ENCODE results near the gene MEG3.
"Not testable (repeated sequence)": the region's sequence is repeated elsewhere in the genome, so short reads cannot be mapped to it uniquely, and the experiment has no call there.

The MEG3 gene

DNA sequence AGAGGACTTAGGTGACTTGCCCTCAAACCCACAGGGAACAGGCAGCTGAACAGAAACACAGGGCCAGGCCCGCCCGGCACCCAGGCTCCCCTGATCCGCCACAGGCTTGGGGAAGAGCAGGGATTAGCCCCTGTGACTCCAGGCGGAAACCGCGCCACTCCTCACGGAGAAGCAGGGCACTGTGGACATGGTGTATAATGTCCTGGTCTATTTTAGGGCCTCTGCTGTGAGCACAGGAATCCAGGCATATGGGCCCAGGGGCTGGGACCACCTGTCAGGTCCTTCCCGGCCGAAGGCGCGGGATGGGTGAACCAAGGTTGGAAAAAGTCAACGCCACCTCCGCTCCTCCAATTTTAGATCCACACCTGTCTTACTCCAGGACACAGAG lies 34.6 kb upstream of the MEG3 start:
- Histone ChIP-seq H3K9ac (ENCODE audit: low read length) (no peak overlapping the region), H3K9me3 (ENCODE audit: control insufficient read depth, low read length) (no peaks in the 10 kb centered on the region), H3K36me3 (ENCODE audit: control insufficient read depth, insufficient read depth, low read length) (no peaks in the 10 kb centered on the region), H3K4me1 (ENCODE audit: control insufficient read depth, insufficient read depth, low read length) (no peaks in the 10 kb centered on the region), H3K27me3 (ENCODE audit: control insufficient read depth, insufficient read depth, low read length) (no peaks in the 10 kb centered on the region), H3K4me3 (ENCODE audit: low read length) (no peak overlapping the region)

DNA sequence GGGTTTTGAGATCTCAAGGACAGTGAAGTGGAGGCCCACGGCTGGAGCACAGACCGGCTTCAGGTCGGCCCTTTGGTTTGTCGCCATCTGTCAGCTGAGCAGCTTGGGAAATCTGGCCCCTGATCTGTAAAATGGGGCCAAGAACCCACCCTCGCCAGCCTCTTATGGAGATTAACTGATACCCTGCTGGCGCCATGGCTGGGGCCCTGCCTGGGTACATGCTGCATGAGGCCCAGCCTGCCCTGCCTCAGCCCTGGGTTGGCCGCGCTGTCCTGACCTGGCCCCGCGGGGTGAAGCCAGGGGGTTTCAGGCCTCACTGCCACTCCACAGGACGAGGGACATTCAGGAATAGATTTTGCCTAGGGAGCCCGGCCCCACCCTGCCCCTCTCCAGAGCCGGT lies 33.9 kb upstream of the MEG3 start:
- no peaks in the 10 kb centered on the region for H3K9me3 ChIP-seq (ENCODE audit: control insufficient read depth, low read length)
- no peak overlapping the region for H3K4me3 ChIP-seq (ENCODE audit: low read length)
- no peaks in the 10 kb centered on the region for H3K36me3 ChIP-seq (ENCODE audit: control insufficient read depth, insufficient read depth, low read length)
- no peaks in the 10 kb centered on the region for H3K4me1 ChIP-seq (ENCODE audit: control insufficient read depth, insufficient read depth, low read length)
- H3K27me3 ChIP-seq (ENCODE audit: control insufficient read depth, insufficient read depth, low read length): no peaks in the 10 kb centered on the region
- H3K9ac ChIP-seq (ENCODE audit: low read length): no peak overlapping the region

DNA sequence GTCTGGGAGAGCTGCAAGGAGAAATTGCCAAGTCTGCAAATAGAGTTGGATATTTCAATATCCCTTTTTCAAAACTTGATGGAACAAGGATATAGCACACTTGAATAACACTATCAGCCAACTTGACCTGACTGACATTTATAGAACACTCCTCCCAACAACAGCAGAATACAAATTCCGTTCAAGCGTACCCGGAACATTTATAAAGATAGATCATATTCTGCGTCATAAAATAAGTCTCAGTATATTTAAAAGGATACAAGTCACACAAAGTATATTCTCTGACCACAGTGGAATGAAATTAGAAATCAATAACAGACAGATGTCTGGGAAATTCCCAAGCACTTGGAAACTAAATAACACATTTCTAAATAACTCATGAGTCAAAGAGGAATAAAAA lies 29.0 kb upstream of the MEG3 start:
- no peaks in the 10 kb centered on the region for H3K9me3 ChIP-seq (ENCODE audit: control insufficient read depth, low read length)
- H3K9ac ChIP-seq (ENCODE audit: low read length): no peak overlapping the region
- H3K36me3 ChIP-seq (ENCODE audit: control insufficient read depth, insufficient read depth, low read length): no peaks in the 10 kb centered on the region
- no peak overlapping the region for H3K4me3 ChIP-seq (ENCODE audit: low read length)
- H3K4me1 ChIP-seq (ENCODE audit: control insufficient read depth, insufficient read depth, low read length): no peaks in the 10 kb centered on the region
- no peaks in the 10 kb centered on the region for H3K27me3 ChIP-seq (ENCODE audit: control insufficient read depth, insufficient read depth, low read length)

DNA sequence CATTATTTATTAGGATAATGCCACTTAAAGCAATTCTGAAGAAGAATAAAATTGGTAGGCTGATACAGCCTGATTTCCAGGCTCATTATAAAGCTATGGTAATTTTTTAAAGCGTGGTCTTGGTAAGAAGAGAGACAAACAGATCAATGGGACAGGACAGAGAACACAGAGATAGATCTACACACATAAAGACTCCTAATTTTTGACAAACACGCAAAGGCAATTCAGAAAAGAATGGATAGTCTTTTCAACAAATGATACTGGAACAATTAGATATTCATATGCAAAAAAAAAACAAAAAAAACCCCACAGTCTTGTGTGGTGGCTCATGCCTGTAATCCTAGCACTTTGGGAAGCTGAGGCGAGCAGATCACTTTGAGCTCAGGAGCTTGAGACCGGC lies 25.9 kb upstream of the MEG3 start:
- Histone ChIP-seq H3K27me3 (ENCODE audit: control insufficient read depth, insufficient read depth, low read length) (no peaks in the 10 kb centered on the region), H3K9me3 (ENCODE audit: control insufficient read depth, low read length) (no peaks in the 10 kb centered on the region), H3K4me1 (ENCODE audit: control insufficient read depth, insufficient read depth, low read length) (no peaks in the 10 kb centered on the region), H3K36me3 (ENCODE audit: control insufficient read depth, insufficient read depth, low read length) (no peaks in the 10 kb centered on the region), H3K4me3 (ENCODE audit: low read length) (no peak overlapping the region), H3K9ac (ENCODE audit: low read length) (no peak overlapping the region)

DNA sequence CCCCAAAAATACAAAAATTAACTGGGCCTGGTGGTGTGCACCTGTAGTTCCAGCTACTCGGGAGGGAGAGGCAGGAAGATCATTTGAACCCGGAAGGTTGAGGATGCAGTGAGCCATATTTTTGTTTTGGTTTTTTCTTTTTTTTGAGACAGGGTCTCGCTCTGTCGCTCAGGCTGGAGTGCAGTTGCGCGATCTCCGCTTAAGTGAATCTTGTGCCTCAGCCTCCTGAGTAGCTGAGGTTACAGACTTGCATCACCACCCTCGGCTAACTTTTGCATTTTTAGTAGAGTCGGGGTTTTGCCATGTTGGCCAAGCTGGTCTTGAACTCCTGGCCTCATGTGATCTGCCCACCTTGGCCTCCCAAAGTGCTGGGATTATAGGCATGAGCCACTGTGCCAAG lies 24.5 kb upstream of the MEG3 start:
- H3K9ac ChIP-seq (ENCODE audit: low read length); H3K4me3 ChIP-seq (ENCODE audit: low read length); H3K36me3 ChIP-seq (ENCODE audit: control insufficient read depth, insufficient read depth, low read length); H3K9me3 ChIP-seq (ENCODE audit: control insufficient read depth, low read length); H3K27me3 ChIP-seq (ENCODE audit: control insufficient read depth, insufficient read depth, low read length); H3K4me1 ChIP-seq (ENCODE audit: control insufficient read depth, insufficient read depth, low read length): not testable (repeated sequence)

DNA sequence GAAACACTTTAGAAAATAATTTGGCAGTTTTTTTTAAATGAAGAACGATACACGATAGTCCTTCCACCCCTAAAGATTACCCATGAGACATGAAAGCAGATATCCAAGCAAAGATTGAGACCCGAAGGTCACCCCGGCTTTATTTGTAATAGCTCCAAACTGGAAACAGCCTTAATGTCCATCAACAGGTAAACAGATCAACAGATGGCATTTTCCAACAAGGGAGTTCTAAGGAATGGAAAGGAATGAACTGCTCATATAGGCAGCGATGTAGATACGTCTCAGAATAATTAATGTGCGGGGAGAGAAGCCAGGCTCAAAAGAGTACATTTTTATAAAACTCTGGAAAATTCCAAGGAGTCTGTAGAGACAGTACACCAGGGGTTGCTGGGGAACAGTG lies 23.7 kb upstream of the MEG3 start:
- H3K27me3 ChIP-seq (ENCODE audit: control insufficient read depth, insufficient read depth, low read length): no peaks in the 10 kb centered on the region
- H3K9ac ChIP-seq (ENCODE audit: low read length): no peak overlapping the region
- no peak overlapping the region for H3K4me3 ChIP-seq (ENCODE audit: low read length)
- no peaks in the 10 kb centered on the region for H3K36me3 ChIP-seq (ENCODE audit: control insufficient read depth, insufficient read depth, low read length)
- H3K4me1 ChIP-seq (ENCODE audit: control insufficient read depth, insufficient read depth, low read length): no peaks in the 10 kb centered on the region
- no peaks in the 10 kb centered on the region for H3K9me3 ChIP-seq (ENCODE audit: control insufficient read depth, low read length)

DNA sequence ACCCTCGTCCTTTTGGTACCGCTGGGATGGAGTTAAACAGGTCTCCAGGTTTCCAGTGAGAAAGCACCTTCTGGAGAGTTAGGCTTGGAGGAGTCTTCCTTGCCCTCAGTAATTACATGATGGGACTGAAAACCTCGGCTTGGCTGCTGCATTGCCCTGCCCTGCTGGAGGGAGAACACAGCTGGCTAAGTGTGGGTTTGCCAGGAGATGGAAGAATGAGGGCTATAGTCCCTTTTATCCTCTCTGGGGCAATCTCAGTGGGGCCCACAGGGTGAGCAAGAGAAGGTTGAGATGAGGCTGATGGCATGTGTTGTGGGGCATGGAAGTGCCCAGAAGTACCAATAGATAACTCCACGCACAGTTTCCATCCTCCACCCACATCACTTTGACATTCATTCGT lies 23.2 kb upstream of the MEG3 start:
- Histone ChIP-seq H3K27me3 (ENCODE audit: control insufficient read depth, insufficient read depth, low read length) (no peaks in the 10 kb centered on the region), H3K4me1 (ENCODE audit: control insufficient read depth, insufficient read depth, low read length) (no peaks in the 10 kb centered on the region), H3K36me3 (ENCODE audit: control insufficient read depth, insufficient read depth, low read length) (no peaks in the 10 kb centered on the region), H3K9ac (ENCODE audit: low read length) (no peak overlapping the region), H3K4me3 (ENCODE audit: low read length) (no peak overlapping the region), H3K9me3 (ENCODE audit: control insufficient read depth, low read length) (no peaks in the 10 kb centered on the region)

DNA sequence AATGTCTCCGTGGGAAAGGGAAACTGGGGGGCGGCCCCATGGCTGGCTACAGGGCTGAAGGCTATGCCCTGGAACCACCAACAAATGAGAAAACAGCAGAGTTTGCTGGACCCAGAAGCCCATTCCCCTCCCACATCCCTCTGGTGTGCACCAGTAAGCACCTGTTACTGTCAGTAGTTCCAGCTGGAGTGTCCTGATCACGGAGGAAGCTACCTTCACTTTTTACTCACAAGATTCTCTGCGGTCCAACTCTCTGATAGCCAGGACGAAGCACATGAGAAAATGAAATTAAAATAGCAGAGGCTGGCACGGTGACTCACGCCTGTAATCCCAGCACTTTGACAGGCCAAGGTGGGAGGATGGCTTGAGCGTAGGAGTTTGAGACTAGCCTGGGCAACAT lies 22.7 kb upstream of the MEG3 start:
- Histone ChIP-seq H3K4me1 (ENCODE audit: control insufficient read depth, insufficient read depth, low read length) (no peaks in the 10 kb centered on the region), H3K9ac (ENCODE audit: low read length) (no peak overlapping the region), H3K4me3 (ENCODE audit: low read length) (no peak overlapping the region), H3K9me3 (ENCODE audit: control insufficient read depth, low read length) (no peaks in the 10 kb centered on the region), H3K27me3 (ENCODE audit: control insufficient read depth, insufficient read depth, low read length) (no peaks in the 10 kb centered on the region), H3K36me3 (ENCODE audit: control insufficient read depth, insufficient read depth, low read length) (no peaks in the 10 kb centered on the region)

DNA sequence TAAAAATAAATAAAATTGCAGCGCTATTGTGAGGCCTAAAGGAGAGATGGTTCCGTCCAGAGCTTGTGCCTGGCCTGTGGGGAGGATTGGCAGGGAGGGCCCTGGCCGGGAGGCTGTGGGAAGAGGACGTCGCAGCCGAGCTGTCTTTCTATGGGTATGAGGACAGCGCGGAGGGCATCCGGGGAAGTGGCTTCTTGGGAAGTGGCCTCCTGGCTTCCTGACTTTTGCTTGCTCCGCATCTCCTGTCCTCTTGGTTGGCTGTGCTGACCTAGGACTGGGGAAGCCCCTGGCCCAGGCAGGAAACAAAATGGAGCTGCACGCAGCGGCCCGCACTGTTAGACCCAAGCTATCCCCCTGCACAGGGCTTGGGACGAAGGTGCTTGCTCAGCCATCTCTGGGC lies 22.2 kb upstream of the MEG3 start:
- Histone ChIP-seq H3K9me3 (ENCODE audit: control insufficient read depth, low read length) (no peaks in the 10 kb centered on the region), H3K4me1 (ENCODE audit: control insufficient read depth, insufficient read depth, low read length) (no peaks in the 10 kb centered on the region), H3K36me3 (ENCODE audit: control insufficient read depth, insufficient read depth, low read length) (no peaks in the 10 kb centered on the region), H3K9ac (ENCODE audit: low read length) (no peak overlapping the region), H3K27me3 (ENCODE audit: control insufficient read depth, insufficient read depth, low read length) (no peaks in the 10 kb centered on the region), H3K4me3 (ENCODE audit: low read length) (no peak overlapping the region)

DNA sequence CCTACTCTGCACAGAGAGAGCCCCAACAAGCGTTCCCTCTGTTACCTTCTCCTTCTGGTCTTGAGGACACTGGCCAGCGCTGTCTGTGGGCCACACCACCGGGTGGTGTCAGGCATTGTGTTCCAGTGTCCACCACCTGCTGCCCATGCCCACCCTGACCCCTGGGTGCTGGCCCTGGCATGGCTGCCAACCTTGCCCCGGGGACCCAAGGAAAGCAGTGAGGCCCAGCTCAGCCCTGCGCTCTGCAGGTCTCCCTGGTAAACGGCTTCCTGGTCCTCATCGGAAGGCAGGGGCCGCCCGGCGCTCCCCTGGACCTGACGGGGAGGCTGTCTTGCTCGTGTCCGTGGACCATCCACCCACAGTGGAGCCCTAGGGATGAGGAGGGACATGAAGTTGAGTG lies 21.8 kb upstream of the MEG3 start:
- H3K27me3 ChIP-seq (ENCODE audit: control insufficient read depth, insufficient read depth, low read length): no peaks in the 10 kb centered on the region

DNA sequence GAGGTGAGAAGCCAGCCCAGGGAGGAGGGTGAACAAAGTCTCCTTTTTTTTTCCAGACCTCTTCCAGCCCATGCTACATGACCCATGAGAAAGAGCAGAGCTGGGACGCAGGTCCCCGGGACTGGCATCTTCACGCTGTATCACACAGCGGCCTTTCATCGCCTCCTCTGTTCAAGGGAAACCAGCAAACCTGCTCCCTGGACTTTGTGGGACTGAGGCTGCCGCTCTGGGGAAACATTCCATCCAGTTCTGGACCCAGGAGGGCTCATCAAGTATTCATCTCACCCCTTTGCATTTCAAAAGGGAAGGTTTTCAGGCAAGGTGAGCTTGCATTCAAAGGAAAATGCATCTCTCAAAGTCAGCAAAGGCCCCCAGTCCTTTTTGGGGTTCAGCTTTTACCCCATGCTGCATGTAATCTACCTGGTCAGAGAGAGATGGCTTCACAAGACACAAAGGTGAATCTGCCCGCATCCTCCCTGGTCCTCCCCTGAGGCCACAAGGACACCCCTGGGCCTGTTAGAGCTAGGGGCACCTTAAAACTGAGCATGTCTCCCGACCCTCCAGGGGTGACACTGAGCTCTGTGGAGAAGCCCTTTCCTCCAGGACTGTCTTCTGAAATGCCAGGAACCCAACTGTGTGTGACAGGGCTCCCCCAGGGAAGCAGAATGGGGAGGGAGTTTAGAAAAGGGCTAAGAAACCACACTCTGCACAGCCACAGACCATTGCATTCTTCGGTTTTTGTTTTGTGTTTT lies 21.2 kb upstream of the MEG3 start:
- Histone ChIP-seq H3K9me3 (ENCODE audit: control insufficient read depth, low read length) (no peaks in the 10 kb centered on the region), H3K36me3 (ENCODE audit: control insufficient read depth, insufficient read depth, low read length) (no peaks in the 10 kb centered on the region), H3K4me1 (ENCODE audit: control insufficient read depth, insufficient read depth, low read length) (no peaks in the 10 kb centered on the region), H3K27me3 (ENCODE audit: control insufficient read depth, insufficient read depth, low read length) (no peaks in the 10 kb centered on the region), H3K4me3 (ENCODE audit: low read length) (no peak overlapping the region), H3K9ac (ENCODE audit: low read length) (no peak overlapping the region)

More for the DNA sequence above, 21.8 kb upstream of the MEG3 start:
- H3K4me3 ChIP-seq (ENCODE audit: low read length): no peak overlapping the region
- no peaks in the 10 kb centered on the region for H3K4me1 ChIP-seq (ENCODE audit: control insufficient read depth, insufficient read depth, low read length)
- no peaks in the 10 kb centered on the region for H3K36me3 ChIP-seq (ENCODE audit: control insufficient read depth, insufficient read depth, low read length)
- no peak overlapping the region for H3K9ac ChIP-seq (ENCODE audit: low read length)
- no peaks in the 10 kb centered on the region for H3K9me3 ChIP-seq (ENCODE audit: control insufficient read depth, low read length)

DNA sequence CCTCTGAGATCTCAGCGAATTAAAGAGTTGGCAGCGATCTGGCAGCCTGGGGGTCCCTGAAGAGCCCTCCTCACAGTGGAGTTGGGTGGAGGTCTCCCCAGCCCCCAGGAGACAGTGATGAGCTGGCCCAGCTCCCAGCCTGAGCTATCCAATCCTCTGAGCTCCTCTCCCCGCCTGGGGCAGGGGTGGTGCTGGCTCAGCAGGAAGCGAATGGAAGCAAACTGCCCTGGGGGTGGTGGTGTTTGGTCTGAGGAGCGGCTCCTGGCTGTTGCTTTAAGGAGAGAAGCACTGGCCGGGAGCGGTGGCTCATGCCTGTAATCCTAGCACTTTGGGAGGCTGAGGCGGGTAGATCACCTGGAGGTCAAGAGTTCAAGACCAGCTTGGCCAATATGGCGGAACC lies 19.5 kb upstream of the MEG3 start:
- Histone ChIP-seq H3K4me1 (ENCODE audit: control insufficient read depth, insufficient read depth, low read length) (no peaks in the 10 kb centered on the region), H3K27me3 (ENCODE audit: control insufficient read depth, insufficient read depth, low read length) (peaks cover 7% of the 10 kb centered on the region), H3K36me3 (ENCODE audit: control insufficient read depth, insufficient read depth, low read length) (no peaks in the 10 kb centered on the region), H3K9me3 (ENCODE audit: control insufficient read depth, low read length) (no peaks in the 10 kb centered on the region), H3K9ac (ENCODE audit: low read length) (no peak overlapping the region), H3K4me3 (ENCODE audit: low read length) (no peak overlapping the region)

DNA sequence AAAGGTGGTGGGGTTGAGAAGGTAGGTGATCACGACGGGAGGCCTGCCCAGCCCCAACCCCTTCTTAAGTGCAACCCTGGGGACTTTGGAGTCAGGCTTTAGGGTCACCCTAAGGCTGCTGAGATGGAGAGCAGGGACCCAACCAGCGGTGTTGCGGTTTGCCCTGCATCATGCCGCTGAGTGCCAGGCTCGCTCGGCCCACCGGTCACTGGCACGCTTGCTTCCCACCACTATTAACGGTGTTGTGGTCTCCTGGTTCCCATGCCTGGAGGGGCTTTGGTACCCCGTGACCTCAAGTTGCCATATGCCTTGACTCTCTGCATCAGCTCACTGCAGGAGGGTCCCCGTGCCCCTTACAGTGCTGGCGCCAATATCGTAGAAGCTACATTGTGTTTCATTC lies 18.4 kb upstream of the MEG3 start:
- Histone ChIP-seq H3K9ac (ENCODE audit: low read length) (no peak overlapping the region), H3K4me3 (ENCODE audit: low read length) (no peak overlapping the region), H3K36me3 (ENCODE audit: control insufficient read depth, insufficient read depth, low read length) (no peaks in the 10 kb centered on the region), H3K9me3 (ENCODE audit: control insufficient read depth, low read length) (no peaks in the 10 kb centered on the region), H3K27me3 (ENCODE audit: control insufficient read depth, insufficient read depth, low read length) (peaks cover 7% of the 10 kb centered on the region), H3K4me1 (ENCODE audit: control insufficient read depth, insufficient read depth, low read length) (no peaks in the 10 kb centered on the region)
